HEK293T (cell line): ENCODE measurements around the gene ADAP1.

ENCODE experiments used
- BHLHE40 ChIP-seq: fragments of 450-650 bp; IDR thresholded peaks from 2 replicates; pipeline ENCODE4 v1.6.1; 2016; ENCODE audit warnings: mild to moderate bottlenecking, moderate library complexity, borderline replicate concordance
- CTBP1 ChIP-seq: fragments of 450-650 bp; IDR thresholded peaks from 2 replicates; pipeline ENCODE4 v1.6.1; 2016; ENCODE audit warnings: borderline replicate concordance
- ELF4 ChIP-seq: fragments of 450-650 bp; IDR thresholded peaks from 2 replicates; pipeline ENCODE4 v1.6.1; 2017; ENCODE audit warnings: antibody characterized with exemption
- FOXA1 ChIP-seq: fragments of 450-650 bp; IDR thresholded peaks from 2 replicates; pipeline ENCODE4 v1.6.1; 2016; ENCODE audit warnings: mild to moderate bottlenecking
- FOXK2 ChIP-seq: fragments of 450-650 bp; IDR thresholded peaks from 2 replicates; pipeline ENCODE4 v1.6.1; 2016; ENCODE audit warnings: mild to moderate bottlenecking
- FOXM1 ChIP-seq: fragments of 450-650 bp; IDR thresholded peaks from 2 replicates; pipeline ENCODE4 v1.6.1; 2017; ENCODE audit warnings: mild to moderate bottlenecking, borderline replicate concordance
- HDGF ChIP-seq: fragments of 450-650 bp; IDR thresholded peaks from 2 replicates; pipeline ENCODE4 v1.6.1; 2017; ENCODE audit warnings: antibody characterized with exemption, borderline replicate concordance
- PKNOX1 ChIP-seq: fragments of 450-650 bp; IDR thresholded peaks from 2 replicates; pipeline ENCODE4 v1.6.1; 2016
- SP1 ChIP-seq: fragments of 450-650 bp; IDR thresholded peaks from 2 replicates; pipeline ENCODE4 v1.6.1; 2017
- SUZ12 ChIP-seq: fragments of 450-650 bp; IDR thresholded peaks from 2 replicates; pipeline ENCODE4 v1.6.1; 2016; ENCODE audit warnings: mild to moderate bottlenecking
- TARDBP ChIP-seq: fragments of 450-650 bp; IDR thresholded peaks from 2 replicates; pipeline ENCODE4 v1.6.1; 2016
- ZNF384 ChIP-seq: fragments of 450-650 bp; IDR thresholded peaks from 2 replicates; pipeline ENCODE4 v1.6.1; 2016

- TF ChIP-seq BHLHE40: no peak
- TF ChIP-seq PKNOX1: no peak
- TF ChIP-seq FOXM1: no peak
- no peak for TF ChIP-seq TARDBP
- no peak for TF ChIP-seq ELF4
- TF ChIP-seq HDGF: no peak
- TF ChIP-seq ZNF384: no peak
- TF ChIP-seq FOXA1: no peak
- TF ChIP-seq FOXK2: no peak
- no peak for TF ChIP-seq CTBP1
- TF ChIP-seq SUZ12: no peak
- TF ChIP-seq SP1: no peak
Observed at GRCh38 chr7:889391-889790, 65.1 kb downstream of the ADAP1 start.
